Measurements from ENCODE around the gene HPS1.

The HPS1 gene

GRCh38 chr10:98472196-98472595, 25.5 kb upstream of the HPS1 start:
- DNase-seq (ENCODE audit: low read depth): no peak
- no peak overlapping the region for H3K4me3 ChIP-seq (ENCODE audit: low read depth, low read length)
- no peak for TF ChIP-seq CTCF (conservative IDR thresholded peaks at IDR 0.05; ENCODE audit: low read depth, low read length)

- no peak overlapping the region for H3K4me3 ChIP-seq (ENCODE audit: low read depth, low read length)
- TF ChIP-seq CTCF (conservative IDR thresholded peaks at IDR 0.05; ENCODE audit: low read depth, low read length): no peak
- DNase-seq (ENCODE audit: low read depth): no peak
These were observed 24.1 kb upstream of the HPS1 start for GRCh38 chr10:98470850-98471249.

DNA sequence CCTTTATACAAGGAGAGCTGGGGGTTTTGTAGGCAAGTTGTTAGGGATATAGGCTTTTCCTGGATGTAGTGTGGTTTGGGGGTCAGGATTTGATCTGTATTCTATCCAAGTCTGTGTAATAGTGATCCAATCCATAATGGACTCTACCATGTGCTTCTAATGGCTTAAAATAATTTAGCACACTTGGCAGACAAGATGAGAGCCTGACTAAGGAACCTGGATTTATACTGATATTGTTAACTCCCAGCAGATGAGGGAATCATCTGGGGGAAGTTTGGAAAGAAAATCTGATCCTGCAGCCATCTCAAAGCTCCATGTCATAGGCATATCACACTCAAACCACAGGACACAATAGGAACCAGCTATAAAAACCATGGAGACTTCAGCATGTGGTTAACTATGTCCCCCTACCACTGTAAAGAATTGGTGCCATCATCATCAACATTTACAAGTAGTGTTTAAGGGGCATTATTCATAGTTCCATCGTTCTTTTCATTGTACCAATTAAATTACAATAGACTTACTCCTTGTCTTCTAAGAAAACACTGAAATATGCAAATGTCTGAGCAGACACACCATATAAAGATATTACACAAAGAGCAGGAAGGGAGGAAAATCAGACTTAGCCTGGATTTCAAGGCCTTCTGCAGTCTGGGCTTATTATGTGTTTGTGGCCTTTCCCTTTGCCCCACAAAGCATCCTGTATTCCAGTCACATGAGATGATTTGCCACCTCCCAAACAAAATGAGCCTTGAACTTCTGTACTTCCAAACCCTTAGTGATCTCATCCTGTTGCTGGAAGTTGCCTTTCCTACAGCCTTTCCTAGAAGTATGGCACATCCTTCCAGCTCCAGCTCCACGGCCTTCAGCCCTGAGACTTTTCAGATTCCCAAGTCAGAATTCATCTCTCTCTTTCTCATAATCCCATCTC, 22.5 kb upstream of the HPS1 start:
- TF ChIP-seq CTCF (conservative IDR thresholded peaks at IDR 0.05; ENCODE audit: low read depth, low read length): no peak
- DNase-seq (ENCODE audit: low read depth): no peak
- H3K4me3 ChIP-seq (ENCODE audit: low read depth, low read length): no peak overlapping the region

- DNase-seq (ENCODE audit: low read depth): peak; percentile 90
- TF ChIP-seq CTCF (conservative IDR thresholded peaks at IDR 0.05; ENCODE audit: low read depth, low read length): peak; percentile 85
- peak overlapping the region; percentile 47 for H3K4me3 ChIP-seq (ENCODE audit: low read depth, low read length)
These were observed 21.0 kb upstream of the HPS1 start for GRCh38 chr10:98467506-98468318.

DNA sequence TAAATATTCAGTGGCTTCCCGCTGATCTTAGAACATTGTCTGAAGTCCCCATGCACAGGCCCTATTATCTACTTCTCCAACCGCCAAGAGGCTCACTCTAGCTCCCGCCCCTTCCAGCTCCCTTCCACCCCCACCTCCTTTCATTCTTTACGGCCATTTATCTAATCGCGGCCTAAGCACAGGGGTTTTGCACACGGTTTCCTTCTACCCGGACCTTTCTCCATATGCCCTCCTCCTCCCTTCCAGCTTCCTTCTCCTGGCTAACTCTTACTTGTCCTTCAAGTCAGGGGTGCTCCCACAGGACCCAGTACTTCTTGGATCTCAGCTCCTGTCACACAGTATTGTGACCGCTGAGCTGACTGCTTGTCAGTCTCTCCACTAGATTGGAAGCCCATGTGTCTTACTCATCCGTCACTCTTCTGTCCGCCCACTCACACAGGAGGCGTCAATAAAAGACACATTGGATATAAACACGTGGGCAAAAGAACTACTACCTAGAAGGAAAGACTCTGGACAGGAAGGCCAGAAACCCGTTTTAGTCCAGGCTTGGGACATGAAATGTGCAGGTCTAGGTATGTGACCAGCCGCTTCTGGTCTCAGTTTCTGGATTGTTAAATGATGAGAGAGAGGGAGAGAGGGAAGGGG, 20.2 kb upstream of the HPS1 start:
- no peak overlapping the region for H3K4me3 ChIP-seq (ENCODE audit: low read depth, low read length)
- TF ChIP-seq CTCF (conservative IDR thresholded peaks at IDR 0.05; ENCODE audit: low read depth, low read length): no peak
- DNase-seq (ENCODE audit: low read depth): no peak

DNA sequence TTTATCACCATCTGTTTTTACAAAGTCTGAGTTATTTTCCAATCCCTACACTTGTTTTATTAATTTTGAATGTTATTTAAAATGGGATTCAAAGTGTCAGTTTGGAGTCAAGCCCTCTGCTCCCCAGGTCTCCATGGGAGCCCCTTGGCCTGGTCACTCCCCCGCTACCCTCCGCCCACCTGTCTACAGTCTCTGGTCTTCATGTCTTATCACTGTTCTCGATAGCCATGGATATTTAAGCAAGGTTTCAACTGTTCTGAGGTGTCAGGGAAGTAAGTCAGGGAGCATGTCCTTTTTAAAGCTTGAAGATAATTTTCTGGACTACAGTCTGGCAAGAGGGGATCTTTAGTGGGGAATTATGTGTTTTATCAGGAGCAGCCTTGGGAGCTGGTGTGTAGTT, 19.1 kb upstream of the HPS1 start:
- TF ChIP-seq CTCF (conservative IDR thresholded peaks at IDR 0.05; ENCODE audit: low read depth, low read length): no peak
- no peak for DNase-seq (ENCODE audit: low read depth)
- H3K4me3 ChIP-seq (ENCODE audit: low read depth, low read length): no peak overlapping the region
